HL-60 (cell line): ENCODE data around the gene PLA2G6.

ENCODE experiments used
- DNase-seq, 2 experiments: peaks; one replicate each; pipeline ENCODE4 v3.0.0-alpha.2; 2010 to 2020; ENCODE audit warnings: low read depth in 1 of 2, low spot score in 1 of 2
- H3K27ac ChIP-seq: fragments of 250-450 bp; sonication (Bioruptor Pico); replicated peaks from 2 replicates; pipeline ENCODE4 v1.5.1; 2020; ENCODE audit warnings: mild to moderate bottlenecking, moderate library complexity
- H3K27me3 ChIP-seq: fragments of 250-450 bp; sonication (Bioruptor Pico); 2 replicates; pipeline ENCODE4 v1.5.1; 2021; ENCODE audit warnings: mild to moderate bottlenecking, moderate library complexity; ENCODE audit not compliant: insufficient read depth, poor library complexity, severe bottlenecking
- H3K4me3 ChIP-seq: replicated peaks from 2 replicates; pipeline ENCODE4 v1.5.1; 2011; ENCODE audit warnings: mild to moderate bottlenecking, control low read depth, low read length; ENCODE audit not compliant: insufficient read depth
- CTCF ChIP-seq: IDR thresholded peaks from one replicate; pipeline ENCODE4 v1.5.1; 2011; ENCODE audit warnings: low read length, control low read depth, inconsistent platforms; ENCODE audit not compliant: insufficient read depth
- GABPA ChIP-seq: IDR thresholded peaks from 2 replicates; pipeline ENCODE4 v1.6.1; 2012; ENCODE audit warnings: low read depth
- POLR2AphosphoS5 ChIP-seq: IDR thresholded peaks from 2 replicates; pipeline ENCODE4 v1.6.1; 2012; ENCODE audit warnings: low read depth
- REST ChIP-seq: IDR thresholded peaks from 2 replicates; pipeline ENCODE4 v1.6.1; 2012; ENCODE audit warnings: low read depth; ENCODE audit not compliant: insufficient replicate concordance
- SPI1 ChIP-seq: IDR thresholded peaks from 2 replicates; pipeline ENCODE4 v1.6.1; 2012; ENCODE audit warnings: low read depth, mild to moderate bottlenecking, borderline replicate concordance

PLA2G6 gene

GRCh38 chr22:38133331-38133730 lies 48.3 kb downstream of the PLA2G6 start:
- no peaks in the 10 kb centered on the region for H3K27me3 ChIP-seq
- no peak overlapping the region for H3K4me3 ChIP-seq
- H3K27ac ChIP-seq, result no peak overlapping the region
- no peak for DNase-seq
- TF ChIP-seq REST (no peak), CTCF (no peak)

DNA sequence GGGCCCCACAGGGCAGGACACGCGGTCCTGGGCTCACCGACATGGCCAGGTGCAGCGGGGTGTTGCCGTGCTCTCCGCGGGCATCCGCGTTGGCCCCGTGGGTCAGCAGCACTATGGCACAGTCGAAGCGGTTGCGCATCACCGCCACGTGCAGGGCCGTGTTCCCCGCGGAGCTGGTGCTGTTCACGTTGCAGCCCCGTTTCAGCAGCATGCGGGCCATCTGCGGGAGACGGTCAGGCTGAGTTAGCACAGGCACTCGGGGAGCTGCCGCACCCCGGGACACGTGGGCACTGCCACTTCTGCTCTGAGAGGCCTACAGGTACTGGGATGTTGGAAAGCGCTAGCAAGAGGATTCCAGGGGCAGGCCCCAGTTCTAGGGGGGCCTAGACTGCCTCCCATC lies 48.8 kb downstream of the PLA2G6 start:
- Histone ChIP-seq H3K4me3 (no peak overlapping the region), H3K27me3 (no peaks in the 10 kb centered on the region), H3K27ac (no peak overlapping the region)
- DNase-seq, result no peak
- TF ChIP-seq GABPA (no peak), POLR2AphosphoS5 (no peak), CTCF (no peak), SPI1 (no peak), REST (no peak)

DNA sequence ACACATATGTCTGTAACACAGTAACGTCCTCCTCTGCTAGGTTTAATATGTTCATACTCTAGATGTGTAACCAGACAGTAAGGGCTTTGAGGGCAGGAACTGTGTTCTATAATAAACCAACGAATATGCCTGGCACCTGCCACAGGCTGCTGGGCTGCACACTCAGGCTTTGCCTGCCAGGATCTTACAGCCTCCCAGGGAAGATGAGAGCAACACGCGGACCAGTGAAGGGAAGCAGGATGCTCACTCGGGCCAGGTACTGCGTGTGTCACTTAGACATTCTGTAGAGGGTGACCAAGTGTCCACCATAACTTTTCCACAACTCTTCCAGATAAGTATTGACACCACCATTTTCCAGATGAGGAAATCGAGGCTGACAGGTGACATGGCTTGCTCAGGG lies 49.5 kb downstream of the PLA2G6 start:
- DNase-seq, result no peak
- Histone ChIP-seq H3K27me3 (no peaks in the 10 kb centered on the region), H3K4me3 (no peak overlapping the region), H3K27ac (no peak overlapping the region)
- no peak for TF ChIP-seq SPI1
- TF ChIP-seq REST, result no peak
- TF ChIP-seq CTCF, result no peak
- no peak for TF ChIP-seq GABPA
- TF ChIP-seq POLR2AphosphoS5, result no peak
